GM12878 (cell line): ENCODE measurements around the gene PLEKHD1. TPM values are rescaled to one million over a fixed set of nuclear protein-coding genes. Genes with fewer than 3 reads are reported as not detected.

Experiments used
- ATAC-seq: fragments of 200-7000 bp; cut with Tn5 transposase; 3 replicates; pipeline ENCODE4 v1.9.1; 2020; ENCODE audit warnings: mild to moderate bottlenecking, moderate library complexity
- BruUV-seq: library from RNA; stranded (reverse); fragments of 400-500 nt; replicated peaks from 2 replicates; lab custom pipeline; 2021; lab: Mats Ljungman, UMichigan
- CTCF ChIA-PET: fragments of 300-600 bp; sonication (Branson Sonifier 250); formaldehyde crosslinking; extraction: SDS; loops from one replicate; lab custom pipeline; 2021; ENCODE audit warnings: inconsistent platforms; lab: Yijun Ruan, JAX
- POLR2A ChIA-PET: fragments of 350-600 bp; formaldehyde crosslinking; extraction: SDS; loops from one replicate; lab custom pipeline; 2021; ENCODE audit warnings: inconsistent platforms; lab: Charles Lee
- RAD21 ChIA-PET: fragments of 300-600 bp; sonication (Branson Sonifier 250); formaldehyde crosslinking; loops from one replicate; lab custom pipeline; 2023; ENCODE audit warnings: antibody characterized with exemption; ENCODE audit not compliant: unreplicated experiment; lab: Charles Lee
- SMC1A ChIA-PET: fragments of 300-600 bp; sonication (Branson Sonifier 250); formaldehyde crosslinking; loops from one replicate; lab custom pipeline; 2023; ENCODE audit not compliant: unreplicated experiment, uncharacterized antibody; lab: Charles Lee
- DNase-seq: peaks from one replicate; pipeline ENCODE4 v3.0.0-alpha.2; 2011; ENCODE audit warnings: low read depth, low spot score
- FAIRE-seq: peaks from 3 replicates; lab custom pipeline; 2011; peaks lifted over from hg19 to GRCh38; lab: Jason Lieb, UNC
- H2AFZ ChIP-seq: 2 replicates; pipeline ENCODE4 v1.6.0; 2011; ENCODE audit warnings: low read depth, low read length, control low read depth; ENCODE audit not compliant: control insufficient read depth
- H3K27ac ChIP-seq: 2 replicates; pipeline ENCODE4 v1.5.1; 2011; ENCODE audit warnings: control low read depth; ENCODE audit not compliant: control insufficient read depth, insufficient read depth
- H3K27me3 ChIP-seq, 2 experiments: replicated peaks in 1 of 2; 2 replicates each; pipeline versions ENCODE4 v1.6.0 to v1.6.1; 2011; ENCODE audit warnings: low read length in 1 of 2; ENCODE audit not compliant: control insufficient read depth in 2 of 2, insufficient read depth in 2 of 2
- H3K36me3 ChIP-seq, 2 experiments: 2 replicates each; pipeline ENCODE4 v1.5.1; 2011; ENCODE audit warnings: low read length in 1 of 2; ENCODE audit not compliant: control insufficient read depth in 2 of 2, insufficient read depth in 2 of 2
- H3K4me1 ChIP-seq: 2 replicates; pipeline ENCODE4 v1.6.1; 2011; ENCODE audit warnings: mild to moderate bottlenecking, low read length, moderate library complexity, mixed read lengths; ENCODE audit not compliant: control insufficient read depth, insufficient read depth
- H3K4me2 ChIP-seq: 2 replicates; pipeline ENCODE4 v1.6.0; 2011; ENCODE audit warnings: control low read depth; ENCODE audit not compliant: control insufficient read depth, insufficient read depth
- H3K4me3 ChIP-seq: fragments of 200-600 bp; sonication (generic); 2 replicates; pipeline ENCODE4 v1.5.1; 2016
- H3K79me2 ChIP-seq: 2 replicates; pipeline ENCODE4 v1.6.0; 2011; ENCODE audit warnings: low read length; ENCODE audit not compliant: control insufficient read depth, insufficient read depth
- H3K9ac ChIP-seq: 2 replicates; pipeline ENCODE4 v1.8.0; 2011; ENCODE audit warnings: low read length, control low read depth, mixed read lengths; ENCODE audit not compliant: control insufficient read depth, insufficient read depth
- H3K9me3 ChIP-seq: replicated peaks from 3 replicates; pipeline ENCODE4 v1.5.1; 2011; ENCODE audit warnings: mild to moderate bottlenecking, low read length; ENCODE audit not compliant: control insufficient read depth, insufficient read depth
- H4K20me1 ChIP-seq: 2 replicates; pipeline ENCODE4 v1.6.0; 2011; ENCODE audit not compliant: control insufficient read depth, insufficient read depth
- BMI1 ChIP-seq: fragments of 450-650 bp; IDR thresholded peaks from 2 replicates; pipeline ENCODE4 v1.6.1; 2016; ENCODE audit warnings: mild to moderate bottlenecking, moderate library complexity, borderline replicate concordance
- CREB1 ChIP-seq: IDR thresholded peaks from 2 replicates; pipeline ENCODE4 v1.6.1; 2012; ENCODE audit warnings: low read depth, mild to moderate bottlenecking, inconsistent platforms
- IRF4 ChIP-seq: IDR thresholded peaks from 2 replicates; pipeline ENCODE4 v1.6.1; 2011; ENCODE audit warnings: low read depth, low read length
- IRF5 ChIP-seq: fragments of 450-650 bp; IDR thresholded peaks from 2 replicates; pipeline ENCODE4 v1.6.1; 2017; ENCODE audit warnings: borderline replicate concordance
- RBBP5 ChIP-seq: fragments of 200-600 bp; sonication (generic); conservative IDR thresholded peaks from 2 replicates; pipeline ENCODE4 v1.6.1; 2016
- RFX5 ChIP-seq: IDR thresholded peaks from 2 replicates; pipeline ENCODE4 v1.6.1; 2011; ENCODE audit warnings: low read depth, low read length, improper control_type of control experiment
- TCF3 ChIP-seq: IDR thresholded peaks from 2 replicates; pipeline ENCODE4 v1.6.1; 2012; ENCODE audit warnings: low read depth, mild to moderate bottlenecking, low read length, borderline replicate concordance; ENCODE audit not compliant: insufficient read depth
- WGBS: methylation state at CpG from one replicate; pipeline ENCODE4 v1.1.6; 2016; ENCODE audit warnings: low lambda C conversion rate; ENCODE audit not compliant: insufficient replicate concordance, insufficient coverage; ENCODE audit errors: missing lambda C conversion rate; 5-methylcytosine and 5-hydroxymethylcytosine counted together
- in situ Hi-C: fragments of 300-500 bp; cut with MboI; formaldehyde crosslinking; loops from 9 replicates; pipeline ENCODE4 v1.14.3; 2018; ENCODE audit warnings: mixed read lengths
- intact Hi-C: fragments of 100-400 bp; cut with micrococcal nuclease; formaldehyde crosslinking; loops from one replicate; pipeline ENCODE4 v1.14.2; 2022; ENCODE audit not compliant: unreplicated experiment
- polyA plus RNA-seq, 11 experiments: library from polyadenylated mRNA; depleted of rRNA in 4 of 11; unstranded in 6 of 11; stranded (reverse) in 5 of 11; fragments of >200 nt; fragmentation: Nextera tagmentation in 4 of 11; fragmentation: Illumina TruSeq in 1 of 11; extraction: Ambion mirVana in 4 of 11; extraction: Trizol in 1 of 11; gene quantifications; 1 replicate in 1 of 11; 2 replicates in 10 of 11; pipeline versions ENCODE4 v1.2.1 to v1.2.3, GENCODE V29; 2011 to 2016; ENCODE audit warnings: inconsistent platforms in 2 of 11, missing spikeins in 2 of 11, low read depth in 1 of 11
- total RNA-seq, 4 experiments: library from RNA; depleted of rRNA in 3 of 4; stranded (reverse); fragments of >200 nt in 3 of 4; fragmentation: Illumina TruSeq in 1 of 4; extraction: Trizol in 1 of 4; gene quantifications; 2 replicates each; pipeline versions ENCODE4 v1.2.1 to v1.2.3, GENCODE V29; 2013 to 2021

PLEKHD1 gene
- total and polyA plus RNA-seq, 10 of the 15 experiments (the other 5 are each of a cell fraction or from before 2014, with no cell fraction given) = 0.01 to 0.08 (median 0.04) TPM; not detected in 6

- Histone ChIP-seq H3K27me3 (peaks cover 0 to 3% of the 10 kb centered on the region in 2 experiments; a peak in 1 of 4 replicates), H4K20me1 (no peaks in the 10 kb centered on the region), H3K27ac (no peak overlapping the region), H3K79me2 (no peaks in the 10 kb centered on the region), H3K4me2 (no peak overlapping the region), H3K4me1 (peaks cover 9% of the 10 kb centered on the region), H3K4me3 (no peak overlapping the region), H2AFZ (no peak overlapping the region), H3K9me3 (no peaks in the 10 kb centered on the region), H3K36me3 (no peaks in the 10 kb centered on the region), H3K9ac (no peak overlapping the region)
- ChIA-PET SMC1A (interaction anchor here (0.6 to 1.3 kb wide), 2 partner anchors 10 to 403 kb away, joined by 3 read pairs; no protein-coding TSS in a partner anchor), POLR2A (no interaction called here), CTCF (no interaction called here), RAD21 (interaction anchor here (1.2 kb wide), 1 partner anchor 13 kb away, joined by 3 read pairs; no protein-coding TSS in a partner anchor)
- no peak for FAIRE-seq
- BruUV-seq = no TSS peak
- in situ Hi-C loops = no loop called here
- peak; percentile 61 for ATAC-seq
- 28% methylated on average over 12 of the region's 12 CpGs for WGBS
- DNase-seq = no peak
- TF ChIP-seq IRF4 (no peak), CREB1 (0 out of 2 replicates have a peak, but pooled peaks have one; percentile 19), TCF3 (0 out of 2 replicates have a peak, but pooled peaks have one; percentile 59), BMI1 (peak; percentile 39; the same call in 1 of the 2 replicates), IRF5 (no peak), RBBP5 (no peak), RFX5 (no peak)
- intact Hi-C loops = no loop called here
Measured at GRCh38 chr14:69543341-69544115, 59.0 kb downstream of the PLEKHD1 start.
